Subcutaneous abdominal adipose tissue (tissue), 5 donors: ENCODE data around the gene RAB20.
"Not testable (repeated sequence)": the region's sequence is repeated elsewhere in the genome, so short reads cannot be mapped to it uniquely, and the experiment has no call there.

Source experiments
- H3K27ac ChIP-seq: one replicate; pipeline ENCODE4 v1.7.0; 2013; ENCODE audit warnings: low read depth, mild to moderate bottlenecking, inconsistent platforms, low read length, moderate library complexity
- H3K27me3 ChIP-seq, 5 donors: one replicate each; pipeline ENCODE4 v1.7.0; 2013; ENCODE audit warnings: low read length in 5 of 5, inconsistent platforms in 1 of 5; ENCODE audit not compliant: control insufficient read depth in 5 of 5, insufficient read depth in 4 of 5
- H3K36me3 ChIP-seq, 5 donors: one replicate each; pipeline ENCODE4 v1.7.0; 2013; ENCODE audit warnings: low read length in 5 of 5; ENCODE audit not compliant: control insufficient read depth in 5 of 5, insufficient read depth in 5 of 5
- H3K4me1 ChIP-seq, 5 donors: one replicate each; pipeline ENCODE4 v1.7.0; 2013; ENCODE audit warnings: low read length in 5 of 5, mild to moderate bottlenecking in 3 of 5, moderate library complexity in 1 of 5; ENCODE audit not compliant: control insufficient read depth in 5 of 5, insufficient read depth in 5 of 5
- H3K4me3 ChIP-seq, 5 donors: one replicate each; pipeline ENCODE4 v1.7.0; 2013; ENCODE audit warnings: low read length in 5 of 5, low read depth in 1 of 5
- H3K9ac ChIP-seq, 5 donors: one replicate each; pipeline ENCODE4 v1.7.0; 2013; ENCODE audit warnings: low read length in 5 of 5, mild to moderate bottlenecking in 4 of 5, moderate library complexity in 3 of 5
- H3K9me3 ChIP-seq, 5 donors: one replicate each; pipeline ENCODE4 v1.7.0; 2013; ENCODE audit warnings: low read length in 5 of 5; ENCODE audit not compliant: control insufficient read depth in 5 of 5
- donor health status: healthy.
- donor health status: healthy.
- donor health status: healthy.
- donor health status: healthy.
- donor health status: healthy.

The RAB20 gene

GRCh38 chr13:110505594-110505993 is 55.9 kb downstream of the RAB20 start:
- H3K27ac ChIP-seq: peak overlapping the region; percentile 37
- peaks cover 9 to 95% (median 87%) of the 10 kb centered on the region in 5 donors for H3K36me3 ChIP-seq
- H3K9me3 ChIP-seq: peaks cover 0 to 6% (median 3%) of the 10 kb centered on the region in 5 donors
- H3K27me3 ChIP-seq: no peaks in the 10 kb centered on the region
- H3K4me3 ChIP-seq: no peak overlapping the region
- H3K4me1 ChIP-seq: peaks cover 16 to 63% (median 52%) of the 10 kb centered on the region in 5 donors
- no peak overlapping the region for H3K9ac ChIP-seq

GRCh38 chr13:110503979-110504499 is 57.5 kb downstream of the RAB20 start:
- peak overlapping the region; percentile 70 for H3K27ac ChIP-seq
- peaks cover 20 to 95% (median 84%) of the 10 kb centered on the region in 5 donors for H3K36me3 ChIP-seq
- H3K4me1 ChIP-seq: peaks cover 16 to 63% (median 49%) of the 10 kb centered on the region in 5 donors
- H3K4me3 ChIP-seq: no peak overlapping the region
- H3K9me3 ChIP-seq: peaks cover 0 to 11% (median 5%) of the 10 kb centered on the region in 5 donors
- peak overlapping the region in 2 of 5 donors; percentile 22 to 41 for H3K9ac ChIP-seq
- H3K27me3 ChIP-seq: no peaks in the 10 kb centered on the region

- peaks cover 18 to 95% (median 84%) of the 10 kb centered on the region in 5 donors for H3K36me3 ChIP-seq
- peaks cover 0 to 11% (median 5%) of the 10 kb centered on the region in 5 donors for H3K9me3 ChIP-seq
- H3K4me1 ChIP-seq: peaks cover 20 to 63% (median 48%) of the 10 kb centered on the region in 5 donors
- peak overlapping the region in 2 of 5 donors; percentile 22 to 41 for H3K9ac ChIP-seq
- H3K27ac ChIP-seq: peak overlapping the region; percentile 70
- H3K27me3 ChIP-seq: no peaks in the 10 kb centered on the region
- H3K4me3 ChIP-seq: no peak overlapping the region
Measured at GRCh38 chr13:110503037-110503901, 58.3 kb downstream of the RAB20 start.

GRCh38 chr13:110501188-110501587 is 60.3 kb downstream of the RAB20 start:
- Histone ChIP-seq H3K27me3 (no peaks in the 10 kb centered on the region), H3K27ac (peak overlapping the region; percentile 31), H3K9me3 (peaks cover 0 to 11% (median 5%) of the 10 kb centered on the region in 5 donors), H3K9ac (no peak overlapping the region), H3K4me3 (no peak overlapping the region), H3K4me1 (peaks cover 10 to 42% (median 28%) of the 10 kb centered on the region in 5 donors), H3K36me3 (peaks cover 21 to 95% (median 88%) of the 10 kb centered on the region in 5 donors)

- Histone ChIP-seq H3K27me3 (no peaks in the 10 kb centered on the region), H3K9ac (no peak overlapping the region), H3K4me3 (peak overlapping the region in 1 of 5 donors; percentile 0), H3K36me3 (peaks cover 21 to 95% (median 88%) of the 10 kb centered on the region in 5 donors), H3K4me1 (peaks cover 8 to 33% (median 20%) of the 10 kb centered on the region in 5 donors), H3K27ac (peak overlapping the region; percentile 31), H3K9me3 (peaks cover 0 to 11% (median 5%) of the 10 kb centered on the region in 5 donors)
Measured at GRCh38 chr13:110500341-110500740, 61.2 kb downstream of the RAB20 start.

- Histone ChIP-seq H3K27ac (peak overlapping the region; percentile 26), H3K9ac (no peak overlapping the region), H3K4me1 (peaks cover 8 to 32% (median 20%) of the 10 kb centered on the region in 5 donors), H3K36me3 (peaks cover 21 to 98% (median 92%) of the 10 kb centered on the region in 5 donors), H3K27me3 (no peaks in the 10 kb centered on the region), H3K9me3 (peaks cover 0 to 11% (median 5%) of the 10 kb centered on the region in 5 donors), H3K4me3 (no peak overlapping the region)
Measured at GRCh38 chr13:110499621-110500281, 61.8 kb downstream of the RAB20 start.

- peaks cover 8 to 30% (median 19%) of the 10 kb centered on the region in 5 donors for H3K4me1 ChIP-seq
- H3K4me3 ChIP-seq: no peak overlapping the region
- H3K9me3 ChIP-seq: peaks cover 0 to 11% (median 5%) of the 10 kb centered on the region in 5 donors
- no peaks in the 10 kb centered on the region for H3K27me3 ChIP-seq
- peaks cover 24 to 98% (median 88%) of the 10 kb centered on the region in 5 donors for H3K36me3 ChIP-seq
- peak overlapping the region; percentile 26 for H3K27ac ChIP-seq
- no peak overlapping the region for H3K9ac ChIP-seq
Measured at GRCh38 chr13:110498765-110499164, 62.8 kb downstream of the RAB20 start.

- Histone ChIP-seq H3K4me3 (no peak overlapping the region), H3K9me3 (peaks cover 0 to 11% (median 5%) of the 10 kb centered on the region in 5 donors), H3K36me3 (peaks cover 24 to 98% (median 88%) of the 10 kb centered on the region in 5 donors), H3K4me1 (peaks cover 8 to 25% (median 19%) of the 10 kb centered on the region in 5 donors), H3K27ac (no peak overlapping the region), H3K9ac (no peak overlapping the region), H3K27me3 (no peaks in the 10 kb centered on the region)
Measured at GRCh38 chr13:110498327-110498726, 63.2 kb downstream of the RAB20 start.

- H3K27ac ChIP-seq, H3K9ac ChIP-seq, H3K27me3 ChIP-seq, H3K4me3 ChIP-seq: not testable (repeated sequence)
- peaks cover 0 to 11% (median 5%) of the 10 kb centered on the region in 5 donors for H3K9me3 ChIP-seq
- peaks cover 24 to 98% (median 88%) of the 10 kb centered on the region in 5 donors for H3K36me3 ChIP-seq
- peaks cover 8 to 21% (median 14%) of the 10 kb centered on the region in 5 donors for H3K4me1 ChIP-seq
Measured at GRCh38 chr13:110497896-110498295, 63.6 kb downstream of the RAB20 start.
